K562 (cell line): ENCODE data around the gene MAPKAPK3. TPM values are rescaled to one million over a fixed set of nuclear protein-coding genes. Genes with fewer than 3 reads are reported as not detected.

ENCODE experiments used
- ATAC-seq: fragments of 200-7000 bp; cut with Tn5 transposase; 3 replicates; pipeline ENCODE4 v1.9.1; 2020; ENCODE audit warnings: moderate library complexity
- BruUV-seq: library from RNA; stranded (reverse); fragments of 400-500 nt; replicated peaks from 2 replicates; lab custom pipeline; 2021; lab: Mats Ljungman, UMichigan
- CTCF ChIA-PET: fragments of 300-600 bp; formaldehyde crosslinking; extraction: SDS; loops from one replicate; lab custom pipeline; 2021; ENCODE audit warnings: low intra/inter-chr PET ratio; lab: Yijun Ruan, JAX
- POLR2A ChIA-PET: fragments of 300-600, 350-650 bp; sonication (Branson Sonifier 250); formaldehyde crosslinking; extraction: SDS; loops from one replicate; lab custom pipeline; 2021; ENCODE audit warnings: antibody characterized with exemption, inconsistent platforms; lab: Yijun Ruan, JAX
- DNase-seq, 4 experiments: peaks; one replicate each; pipeline versions ENCODE4 v3.0.0 to v3.0.0-alpha.2; 2011 to 2018; ENCODE audit warnings: low spot score in 3 of 4, mixed read lengths in 3 of 4; ENCODE audit errors: extremely low read depth in 1 of 4
- FAIRE-seq: peaks from 2 replicates; lab custom pipeline; 2011; peaks lifted over from hg19 to GRCh38; lab: Jason Lieb, UNC
- H2AFZ ChIP-seq: 2 replicates; pipeline ENCODE4 v1.6.0; 2011; ENCODE audit warnings: low read depth, low read length, control low read depth, inconsistent platforms
- H3K27ac ChIP-seq: fragments of 200-600 bp; 3 replicates; pipeline ENCODE4 v1.8.0; 2011; ENCODE audit warnings: low read depth, mild to moderate bottlenecking, control low read depth, inconsistent platforms, low read length, moderate library complexity, mixed read lengths; ENCODE audit errors: extremely low read depth
- H3K27me3 ChIP-seq, 2 experiments: fragments of 300-600 bp in 1 of 2; 2 replicates in 1 of 2; 3 replicates in 1 of 2; pipeline versions ENCODE4 v1.6.0 to v1.8.0; 2011; ENCODE audit warnings: inconsistent platforms in 2 of 2, low read length in 2 of 2, mild to moderate bottlenecking in 1 of 2, mixed read lengths in 1 of 2, moderate library complexity in 1 of 2; ENCODE audit not compliant: control insufficient read depth in 2 of 2, insufficient read depth in 2 of 2
- H3K36me3 ChIP-seq: fragments of 300-600 bp; 3 replicates; pipeline ENCODE4 v1.8.0; 2011; ENCODE audit warnings: mild to moderate bottlenecking, low read length, inconsistent platforms; ENCODE audit not compliant: control insufficient read depth, insufficient read depth
- H3K4me1 ChIP-seq, 2 experiments: fragments of 200-600 bp in 1 of 2; replicated peaks in 1 of 2; 2 replicates in 1 of 2; 3 replicates in 1 of 2; pipeline versions ENCODE4 v1.5.1 to v1.8.0; 2011; ENCODE audit warnings: inconsistent platforms in 2 of 2, low read length in 2 of 2, mild to moderate bottlenecking in 1 of 2, mixed read lengths in 1 of 2, moderate library complexity in 1 of 2; ENCODE audit not compliant: control insufficient read depth in 2 of 2, insufficient read depth in 2 of 2
- H3K4me2 ChIP-seq: 2 replicates; pipeline ENCODE4 v1.6.1; 2011; ENCODE audit warnings: low read length, control low read depth, inconsistent platforms, mixed read lengths; ENCODE audit not compliant: insufficient read depth
- H3K4me3 ChIP-seq: fragments of 200-600 bp; sonication (generic), shearing (Covaris generic); 2 replicates; pipeline ENCODE4 v1.5.1; 2016; ENCODE audit warnings: control low read depth, inconsistent platforms
- H3K79me2 ChIP-seq: fragments of 200-600 bp; 3 replicates; pipeline ENCODE4 v1.8.0; 2011; ENCODE audit warnings: low read length, inconsistent platforms; ENCODE audit not compliant: control insufficient read depth, insufficient read depth
- H3K9ac ChIP-seq, 2 experiments: 2 replicates each; pipeline versions ENCODE4 v1.6.0 to v1.6.1; 2011; ENCODE audit warnings: low read depth in 2 of 2, low read length in 2 of 2, control low read depth in 1 of 2, inconsistent platforms in 1 of 2, mild to moderate bottlenecking in 1 of 2, mixed read lengths in 1 of 2; ENCODE audit not compliant: insufficient read depth in 1 of 2
- H3K9me1 ChIP-seq: one replicate; pipeline ENCODE4 v1.6.0; 2011; ENCODE audit warnings: inconsistent platforms, mild to moderate bottlenecking, low read length, moderate library complexity; ENCODE audit not compliant: control insufficient read depth, insufficient read depth
- H3K9me3 ChIP-seq: replicated peaks from 2 replicates; pipeline ENCODE4 v1.5.1; 2011; ENCODE audit warnings: low read depth, low read length, inconsistent platforms; ENCODE audit not compliant: control insufficient read depth, insufficient read depth
- H4K20me1 ChIP-seq: replicated peaks from 2 replicates; pipeline ENCODE4 v1.6.1; 2011; ENCODE audit warnings: low read length, inconsistent platforms, mixed read lengths; ENCODE audit not compliant: control insufficient read depth, insufficient read depth
- BMI1 ChIP-seq: fragments of 150-350 bp; IDR thresholded peaks from 2 replicates; pipeline ENCODE4 v1.6.1; 2014; ENCODE audit warnings: low read length
- CBX1 ChIP-seq: sonication (generic); IDR thresholded peaks from 2 replicates; pipeline ENCODE4 v1.6.1; 2016; ENCODE audit warnings: antibody characterized with exemption, low read depth, mild to moderate bottlenecking
- FOXJ2 ChIP-seq: fragments of 200-800 bp; sonication (Bioruptor generic); IDR thresholded peaks from 2 replicates; pipeline ENCODE4 v1.6.1; 2016; ENCODE audit warnings: missing genetic modification characterization, missing compliant biosample characterization
- HDAC8 ChIP-seq: fragments of 450-650 bp; IDR thresholded peaks from 2 replicates; pipeline ENCODE4 v1.6.1; 2016; ENCODE audit warnings: mild to moderate bottlenecking, missing genetic modification characterization, moderate library complexity, missing compliant biosample characterization
- JUN ChIP-seq, 2 experiments: sonication (generic) in 1 of 2; formaldehyde crosslinking in 1 of 2; IDR thresholded peaks; 2 replicates each; pipeline versions ENCODE4 v1.6.1 to v1.8.0; 2012 to 2022; ENCODE audit warnings: borderline replicate concordance in 2 of 2, mild to moderate bottlenecking in 2 of 2, improper control_type of control experiment in 1 of 2, low read depth in 1 of 2, low read length in 1 of 2, missing genetic modification reagents in 1 of 2
- KAT8 ChIP-seq: fragments of 450-650 bp; IDR thresholded peaks from 2 replicates; pipeline ENCODE4 v1.6.1; 2016; ENCODE audit warnings: low read depth, mild to moderate bottlenecking
- KLF1 ChIP-seq: fragments of 450-650 bp; IDR thresholded peaks from 2 replicates; pipeline ENCODE4 v1.6.1; 2016; ENCODE audit warnings: missing genetic modification characterization, missing compliant biosample characterization
- MYNN ChIP-seq, 2 experiments: sonication (generic); formaldehyde crosslinking in 1 of 2; IDR thresholded peaks; 2 replicates each; pipeline versions ENCODE4 v1.5.0 to v1.6.1; 2016 to 2020; ENCODE audit warnings: antibody characterized with exemption in 1 of 2, missing genetic modification reagents in 1 of 2
- RFX7 ChIP-seq: fragments of 250-450 bp; sonication (Bioruptor Pico); IDR thresholded peaks from 2 replicates; pipeline ENCODE4 v1.5.1; 2021; ENCODE audit warnings: mild to moderate bottlenecking
- SOX6 ChIP-seq: fragments of 450-650 bp; IDR thresholded peaks from 2 replicates; pipeline ENCODE4 v1.6.1; 2014; ENCODE audit warnings: mild to moderate bottlenecking
- ZBTB34 ChIP-seq: fragments of 250-450 bp; sonication (Bioruptor Pico); IDR thresholded peaks from 2 replicates; pipeline ENCODE4 v1.8.0; 2021; ENCODE audit warnings: mild to moderate bottlenecking, moderate library complexity
- ZNF398 ChIP-seq: fragments of 250-450 bp; sonication (Bioruptor Pico); IDR thresholded peaks from 2 replicates; pipeline ENCODE4 v1.8.0; 2021; ENCODE audit warnings: moderate library complexity, mild to moderate bottlenecking, inconsistent platforms
- ZNF75A ChIP-seq: fragments of 450-650 bp; formaldehyde crosslinking; IDR thresholded peaks from 2 replicates; pipeline ENCODE4 v1.4.0; 2020; ENCODE audit warnings: mild to moderate bottlenecking
- WGBS: fragments of 100-300 bp; shearing (Covaris generic); methylation state at CpG from one replicate; pipeline ENCODE4 v1.1.6; 2016; ENCODE audit warnings: low coverage, mixed read lengths; ENCODE audit not compliant: insufficient coverage; ENCODE audit errors: missing lambda C conversion rate; 5-methylcytosine and 5-hydroxymethylcytosine counted together
- in situ Hi-C: fragments of 300-500 bp; cut with MboI; formaldehyde crosslinking; loops from 4 replicates; pipeline ENCODE4 v1.15.0; 2018; ENCODE audit warnings: inconsistent platforms, mixed read lengths
- intact Hi-C: fragments of 100-400 bp; cut with micrococcal nuclease; formaldehyde crosslinking; loops from 2 replicates; pipeline ENCODE4 v1.14.2; 2022
- polyA plus RNA-seq, 8 experiments: library from polyadenylated mRNA; depleted of rRNA in 4 of 8; stranded (reverse) in 5 of 8; unstranded in 3 of 8; fragments of >200 nt; fragmentation: Nextera tagmentation in 2 of 8; fragmentation: Illumina TruSeq in 1 of 8; extraction: Ambion mirVana in 2 of 8; extraction: Trizol in 1 of 8; gene quantifications; 2 replicates each; pipeline versions ENCODE4 v1.2.1 to v1.2.3, GENCODE V29; 2011 to 2014; ENCODE audit warnings: inconsistent platforms in 1 of 8, missing spikeins in 1 of 8
- total RNA-seq, 7 experiments: library from RNA; depleted of rRNA in 6 of 7; stranded (reverse); fragments of >200 nt in 6 of 7; fragmentation: Illumina TruSeq in 2 of 7; extraction: Trizol in 2 of 7; gene quantifications; 2 replicates each; pipeline versions ENCODE4 v1.2.1 to v1.2.3, GENCODE V29; 2011 to 2021; ENCODE audit warnings: low replicate concordance in 1 of 7
- TF ChIP-seq, protein P1 (sequence below): fragments of 450-650 bp; formaldehyde crosslinking; IDR thresholded peaks from 2 replicates; pipeline ENCODE4 v1.4.0; 2022; ENCODE audit warnings: missing genetic modification characterization
- TF ChIP-seq, protein P2 (sequence below): sonication (generic); formaldehyde crosslinking; IDR thresholded peaks from 2 replicates; pipeline ENCODE4 v1.9.0; 2022; ENCODE audit warnings: mild to moderate bottlenecking, missing genetic modification reagents
- TF ChIP-seq, protein P3 (sequence below): fragments of 250-450 bp; sonication (Bioruptor Pico); IDR thresholded peaks from 2 replicates; pipeline ENCODE4 v1.4.0; 2020; ENCODE audit warnings: borderline replicate concordance

Gene MAPKAPK3
- total and polyA plus RNA-seq, 9 of the 15 experiments (the other 6 are each of a cell fraction or from before 2014, with no cell fraction given): 8.0 to 56.4 (median 41.2) TPM

DNA sequence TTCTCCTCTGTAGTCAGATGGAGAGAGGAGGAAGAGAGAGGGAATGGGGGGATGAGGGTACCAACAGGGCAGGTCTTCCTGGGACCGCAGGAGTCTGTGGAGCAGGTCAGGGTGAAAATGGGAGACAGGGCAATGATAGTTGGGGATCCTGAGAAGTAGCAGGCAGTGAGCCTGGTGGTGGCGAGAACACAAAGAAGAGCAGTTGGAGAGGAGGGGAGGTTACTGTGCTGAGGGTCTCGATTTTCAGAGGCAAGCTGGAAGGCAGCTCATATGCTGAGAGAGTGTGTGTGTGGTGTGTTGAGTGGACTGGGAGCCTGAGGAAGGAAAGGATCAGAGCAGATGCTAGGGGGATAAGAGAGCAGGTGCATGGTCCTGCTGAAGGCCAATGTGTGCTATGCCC is 55.7 kb downstream of the MAPKAPK3 start:
- no TSS peak for BruUV-seq
- Histone ChIP-seq H3K9me1 (no peaks in the 10 kb centered on the region), H3K79me2 (no peaks in the 10 kb centered on the region), H3K9me3 (no peaks in the 10 kb centered on the region), H3K36me3 (no peaks in the 10 kb centered on the region), H4K20me1 (no peaks in the 10 kb centered on the region; the same call in 1 of the 2 replicates), H3K4me3 (no peak overlapping the region)
- in situ Hi-C loops: no loop called here
- CTCF ChIA-PET: no interaction called here
- TF ChIP-seq, protein P1, sequence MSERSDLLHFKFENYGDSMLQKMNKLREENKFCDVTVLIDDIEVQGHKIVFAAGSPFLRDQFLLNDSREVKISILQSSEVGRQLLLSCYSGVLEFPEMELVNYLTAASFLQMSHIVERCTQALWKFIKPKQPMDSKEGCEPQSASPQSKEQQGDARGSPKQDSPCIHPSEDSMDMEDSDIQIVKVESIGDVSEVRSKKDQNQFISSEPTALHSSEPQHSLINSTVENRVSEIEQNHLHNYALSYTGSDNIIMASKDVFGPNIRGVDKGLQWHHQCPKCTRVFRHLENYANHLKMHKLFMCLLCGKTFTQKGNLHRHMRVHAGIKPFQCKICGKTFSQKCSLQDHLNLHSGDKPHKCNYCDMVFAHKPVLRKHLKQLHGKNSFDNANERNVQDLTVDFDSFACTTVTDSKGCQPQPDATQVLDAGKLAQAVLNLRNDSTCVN (CRISPR knock-in tag): no peak
- TF ChIP-seq FOXJ2 (no peak), KLF1 (tag) (no peak), RFX7 (no peak), ZNF398 (no peak), JUN (IDR thresholded peaks at IDR 0.05; ENCODE audit: borderline replicate concordance, low read depth, low read length) (no peak), JUN (CRISPR knock-in tag; IDR thresholded peaks at IDR 0.05; ENCODE audit: borderline replicate concordance) (no peak), SOX6 (no peak), KAT8 (no peak), MYNN (IDR thresholded peaks at IDR 0.05) (no peak), MYNN (CRISPR knock-in tag; IDR thresholded peaks at IDR 0.05) (no peak), BMI1 (no peak), CBX1 (no peak), ZBTB34 (CRISPR knock-in tag) (no peak), ZNF75A (no peak), HDAC8 (tag) (no peak)
- TF ChIP-seq, protein P2, sequence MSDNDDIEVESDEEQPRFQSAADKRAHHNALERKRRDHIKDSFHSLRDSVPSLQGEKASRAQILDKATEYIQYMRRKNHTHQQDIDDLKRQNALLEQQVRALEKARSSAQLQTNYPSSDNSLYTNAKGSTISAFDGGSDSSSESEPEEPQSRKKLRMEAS (CRISPR knock-in tag): no peak
- TF ChIP-seq, protein P3, sequence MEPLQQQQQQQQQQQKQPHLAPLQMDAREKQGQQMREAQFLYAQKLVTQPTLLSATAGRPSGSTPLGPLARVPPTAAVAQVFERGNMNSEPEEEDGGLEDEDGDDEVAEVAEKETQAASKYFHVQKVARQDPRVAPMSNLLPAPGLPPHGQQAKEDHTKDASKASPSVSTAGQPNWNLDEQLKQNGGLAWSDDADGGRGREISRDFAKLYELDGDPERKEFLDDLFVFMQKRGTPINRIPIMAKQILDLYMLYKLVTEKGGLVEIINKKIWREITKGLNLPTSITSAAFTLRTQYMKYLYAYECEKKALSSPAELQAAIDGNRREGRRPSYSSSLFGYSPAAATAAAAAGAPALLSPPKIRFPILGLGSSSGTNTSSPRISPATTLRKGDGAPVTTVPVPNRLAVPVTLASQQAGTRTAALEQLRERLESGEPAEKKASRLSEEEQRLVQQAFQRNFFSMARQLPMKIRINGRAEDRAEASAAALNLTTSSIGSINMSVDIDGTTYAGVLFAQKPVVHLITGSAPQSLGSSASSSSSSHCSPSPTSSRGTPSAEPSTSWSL (CRISPR knock-in tag): no peak
- TF ChIP-seq, all 486 proteins: peak for 0
- POLR2A ChIA-PET: interaction anchor here (0.6 kb wide), 1 partner anchor 51 kb away, joined by 3 read pairs; no protein-coding TSS in a partner anchor
- intact Hi-C loops: loop anchor here (10.0 kb wide), 1 partner anchor 702 kb away; no protein-coding TSS in a partner anchor
- Histone ChIP-seq H2AFZ (no peak overlapping the region), H3K27me3 (peaks cover 9 to 27% of the 10 kb centered on the region in 2 experiments; a peak in 4 of 5 replicates), H3K9ac (no peak overlapping the region), H3K4me1 (peaks cover 0 to 14% of the 10 kb centered on the region in 2 experiments; a peak in 2 of 5 replicates), H3K4me2 (no peak overlapping the region), H3K27ac (no peak overlapping the region)
- no peak for ATAC-seq
- FAIRE-seq: no peak
- DNase-seq: no peak
- 0% methylated on average over 2 of the region's 3 CpGs for WGBS
